IgD-negative memory B cell (primary cell): ENCODE measurements around the gene ORAI3. TPM values are rescaled to one million over a fixed set of nuclear protein-coding genes. Genes with fewer than 3 reads are reported as not detected.

Experiments used
- H3K27ac Mint-ChIP-seq, 3 donors: one replicate each; pipeline ENCODE4 v1.8.0; 2020 to 2022; ENCODE audit warnings: mild to moderate bottlenecking in 3 of 3, mixed read lengths in 3 of 3, moderate library complexity in 1 of 3
- H3K27me3 Mint-ChIP-seq: one replicate; pipeline ENCODE4 v1.8.0; 2021; ENCODE audit warnings: mixed read lengths
- H3K36me3 Mint-ChIP-seq: one replicate; pipeline ENCODE4 v1.8.0; 2020; ENCODE audit warnings: mild to moderate bottlenecking, mixed read lengths
- H3K4me1 Mint-ChIP-seq, 3 donors: one replicate each; pipeline ENCODE4 v1.8.0; 2020 to 2022; ENCODE audit warnings: mixed read lengths in 3 of 3, mild to moderate bottlenecking in 1 of 3
- H3K4me3 Mint-ChIP-seq, 4 donors: one replicate each; pipeline ENCODE4 v1.8.0; 2020 to 2022; ENCODE audit warnings: mild to moderate bottlenecking in 4 of 4, mixed read lengths in 4 of 4, moderate library complexity in 3 of 4
- H3K9me3 Mint-ChIP-seq, 3 donors: one replicate each; pipeline ENCODE4 v1.8.0; 2020 to 2021; ENCODE audit warnings: mixed read lengths in 3 of 3, mild to moderate bottlenecking in 1 of 3
- polyA plus RNA-seq: library from polyadenylated mRNA; unstranded; fragments of 300-500 nt; fragmentation: Illumina TruSeq; gene quantifications from one replicate; pipeline ENCODE4 v1.2.3, GENCODE V29; 2021

ORAI3 gene
- polyA plus RNA-seq, 1 donor from 2014 or later: 68.8 TPM

GRCh38 chr16:30964574-30965226 is 15.8 kb downstream of the ORAI3 start:
- peak overlapping the region in 1 of 3 donors; percentile 46 for H3K27ac Mint-ChIP-seq
- no peak overlapping the region for H3K4me3 Mint-ChIP-seq
- H3K36me3 Mint-ChIP-seq: peaks cover 11% of the 10 kb centered on the region

GRCh38 chr16:30965436-30965835 is 16.6 kb downstream of the ORAI3 start:
- H3K36me3 Mint-ChIP-seq: peaks cover 9% of the 10 kb centered on the region
- H3K27ac Mint-ChIP-seq: no peak overlapping the region
- no peak overlapping the region for H3K4me3 Mint-ChIP-seq

More at GRCh38 chr16:30964574-30965226, 15.8 kb downstream of the ORAI3 start:
- no peaks in the 10 kb centered on the region for H3K9me3 Mint-ChIP-seq
- peaks cover 9 to 13% (median 9%) of the 10 kb centered on the region in 3 donors for H3K4me1 Mint-ChIP-seq
- H3K27me3 Mint-ChIP-seq: no peaks in the 10 kb centered on the region

DNA sequence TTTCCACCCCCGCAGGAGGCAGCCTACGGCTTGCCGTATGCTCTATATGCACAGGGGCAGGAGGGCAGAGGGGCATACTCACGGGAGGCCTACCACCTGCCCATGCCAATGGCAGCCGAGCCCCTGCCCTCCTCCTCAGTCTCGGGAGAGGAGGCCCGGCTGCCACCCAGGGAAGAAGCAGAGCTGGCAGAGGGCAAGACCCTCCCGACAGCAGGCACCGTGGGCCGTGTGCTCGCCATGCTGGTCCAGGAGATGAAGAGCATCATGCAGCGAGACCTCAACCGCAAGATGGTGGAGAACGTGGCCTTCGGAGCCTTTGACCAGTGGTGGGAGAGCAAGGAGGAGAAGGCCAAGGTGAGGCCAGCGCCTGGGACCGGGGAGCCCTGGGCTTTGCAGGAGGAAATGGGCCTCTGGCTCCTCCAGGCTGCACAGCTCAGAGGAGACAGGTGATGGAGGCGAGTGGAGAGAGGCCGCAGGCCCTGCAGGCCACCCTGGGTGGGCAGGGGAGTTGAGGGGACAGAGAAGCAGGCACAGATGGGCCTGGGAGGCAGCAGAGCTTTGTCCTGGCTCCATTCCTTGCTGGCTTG is 17.3 kb downstream of the ORAI3 start:
- no peaks in the 10 kb centered on the region for H3K27me3 Mint-ChIP-seq
- H3K36me3 Mint-ChIP-seq: peaks cover 10% of the 10 kb centered on the region
- H3K27ac Mint-ChIP-seq: peak overlapping the region in 1 of 3 donors; percentile 71
- no peak overlapping the region for H3K4me3 Mint-ChIP-seq
- H3K4me1 Mint-ChIP-seq: peaks cover 2 to 5% (median 2%) of the 10 kb centered on the region in 3 donors
- H3K9me3 Mint-ChIP-seq: no peaks in the 10 kb centered on the region

More at GRCh38 chr16:30965436-30965835, 16.6 kb downstream of the ORAI3 start:
- H3K9me3 Mint-ChIP-seq: no peaks in the 10 kb centered on the region
- peaks cover 2 to 5% (median 3%) of the 10 kb centered on the region in 3 donors for H3K4me1 Mint-ChIP-seq
- H3K27me3 Mint-ChIP-seq: no peaks in the 10 kb centered on the region

GRCh38 chr16:30967795-30968194 is 18.9 kb downstream of the ORAI3 start:
- peaks cover 12% of the 10 kb centered on the region for H3K36me3 Mint-ChIP-seq

DNA sequence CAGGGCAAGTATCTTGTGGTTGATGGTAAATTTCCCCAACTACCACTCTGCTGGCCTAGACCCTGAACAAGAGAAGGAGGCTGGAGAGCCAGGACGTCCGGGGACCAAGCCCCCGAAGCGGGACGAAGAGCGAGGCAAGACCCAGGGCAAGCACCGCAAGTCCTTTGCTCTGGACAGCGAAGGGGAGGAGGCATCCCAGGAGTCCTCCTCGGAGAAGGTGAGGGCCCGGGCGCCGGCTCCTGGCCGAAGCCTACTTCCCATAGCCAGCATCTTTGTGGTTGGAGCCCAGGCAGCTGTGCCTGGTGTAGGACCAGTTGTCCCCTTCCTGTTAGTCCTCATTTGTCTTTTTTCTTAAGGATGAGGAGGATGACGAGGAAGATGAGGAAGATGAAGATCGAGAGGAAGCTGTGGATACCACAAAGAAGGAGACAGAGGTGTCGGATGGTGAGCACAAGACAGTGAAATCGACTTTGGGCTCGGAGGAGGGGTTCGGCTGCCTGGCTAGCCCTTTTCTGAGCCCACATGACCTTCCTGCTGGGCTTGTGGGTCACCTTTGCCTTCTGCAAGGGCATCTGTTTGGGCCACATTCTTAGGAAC is 20.5 kb downstream of the ORAI3 start:
- H3K4me3 Mint-ChIP-seq: no peak overlapping the region
- H3K27me3 Mint-ChIP-seq: no peaks in the 10 kb centered on the region
- H3K9me3 Mint-ChIP-seq: no peaks in the 10 kb centered on the region
- H3K27ac Mint-ChIP-seq: peak overlapping the region in 1 of 3 donors; percentile 49
- H3K36me3 Mint-ChIP-seq: peaks cover 12% of the 10 kb centered on the region
- H3K4me1 Mint-ChIP-seq: peaks cover 0 to 2% (median 2%) of the 10 kb centered on the region in 3 donors

More at GRCh38 chr16:30967795-30968194, 18.9 kb downstream of the ORAI3 start:
- H3K27ac Mint-ChIP-seq: peak overlapping the region in 1 of 3 donors; percentile 72
- H3K4me1 Mint-ChIP-seq: peaks cover 2 to 5% (median 2%) of the 10 kb centered on the region in 3 donors
- H3K4me3 Mint-ChIP-seq: no peak overlapping the region
- no peaks in the 10 kb centered on the region for H3K27me3 Mint-ChIP-seq
- no peaks in the 10 kb centered on the region for H3K9me3 Mint-ChIP-seq

DNA sequence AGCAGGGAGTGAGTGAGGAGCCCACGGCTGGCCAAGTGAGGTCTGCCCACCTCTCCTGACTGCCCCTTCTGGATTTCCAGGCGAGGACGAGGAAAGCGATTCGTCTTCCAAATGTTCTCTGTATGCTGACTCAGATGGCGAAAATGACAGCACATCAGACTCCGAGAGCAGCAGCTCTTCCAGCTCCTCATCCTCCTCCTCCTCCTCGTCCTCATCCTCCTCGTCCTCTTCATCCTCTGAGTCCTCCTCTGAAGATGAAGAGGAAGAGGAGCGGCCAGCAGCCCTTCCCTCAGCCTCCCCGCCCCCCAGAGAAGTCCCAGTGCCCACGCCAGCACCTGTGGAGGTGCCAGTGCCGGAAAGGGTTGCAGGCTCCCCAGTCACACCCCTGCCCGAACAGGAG is 22.4 kb downstream of the ORAI3 start:
- no peak overlapping the region for H3K4me3 Mint-ChIP-seq
- peaks cover 13% of the 10 kb centered on the region for H3K36me3 Mint-ChIP-seq
- H3K27ac Mint-ChIP-seq: no peak overlapping the region
- peaks cover 0 to 2% (median 0%) of the 10 kb centered on the region in 3 donors for H3K4me1 Mint-ChIP-seq
- H3K27me3 Mint-ChIP-seq: no peaks in the 10 kb centered on the region
- H3K9me3 Mint-ChIP-seq: no peaks in the 10 kb centered on the region

DNA sequence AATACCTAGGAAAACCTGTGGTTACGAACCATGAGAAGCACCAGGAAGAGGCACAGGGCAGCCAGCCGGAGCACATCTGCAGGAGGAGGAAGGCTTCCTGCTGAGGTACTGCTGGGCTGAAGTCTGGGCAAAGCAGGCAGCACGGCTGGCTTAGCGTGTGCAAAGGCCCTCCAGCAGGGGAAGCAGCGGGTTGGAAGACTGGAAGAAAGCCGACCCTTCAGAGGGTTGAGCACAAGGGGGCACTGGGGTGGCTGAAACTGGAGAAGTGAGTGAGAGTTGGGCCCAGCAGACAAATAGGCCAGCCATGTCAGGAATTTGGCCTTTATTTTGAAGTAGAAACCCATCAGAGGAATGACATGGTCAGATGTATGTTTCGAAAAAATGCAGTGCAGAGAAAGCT is 24.0 kb downstream of the ORAI3 start:
- Mint-ChIP-seq H3K27me3 (no peaks in the 10 kb centered on the region), H3K4me3 (peak overlapping the region in 1 of 4 donors; percentile 55), H3K9me3 (no peaks in the 10 kb centered on the region), H3K27ac (peak overlapping the region in 1 of 3 donors; percentile 80), H3K4me1 (no peaks in the 10 kb centered on the region), H3K36me3 (peaks cover 8% of the 10 kb centered on the region)

- H3K36me3 Mint-ChIP-seq: peaks cover 10% of the 10 kb centered on the region
- peaks cover 0 to 2% (median 0%) of the 10 kb centered on the region in 3 donors for H3K4me1 Mint-ChIP-seq
- H3K9me3 Mint-ChIP-seq: no peaks in the 10 kb centered on the region
- peak overlapping the region in 1 of 3 donors; percentile 59 for H3K27ac Mint-ChIP-seq
- H3K4me3 Mint-ChIP-seq: no peak overlapping the region
- H3K27me3 Mint-ChIP-seq: no peaks in the 10 kb centered on the region
These were observed 25.5 kb downstream of the ORAI3 start for GRCh38 chr16:30974348-30974747.

- H3K36me3 Mint-ChIP-seq: peaks cover 8% of the 10 kb centered on the region
- H3K4me1 Mint-ChIP-seq: peaks cover 0 to 2% (median 0%) of the 10 kb centered on the region in 3 donors
- H3K4me3 Mint-ChIP-seq: peak overlapping the region in 1 of 4 donors; percentile 72
- no peaks in the 10 kb centered on the region for H3K27me3 Mint-ChIP-seq
- H3K9me3 Mint-ChIP-seq: no peaks in the 10 kb centered on the region
- peak overlapping the region in 1 of 3 donors; percentile 92 for H3K27ac Mint-ChIP-seq
These were observed 27.6 kb downstream of the ORAI3 start for GRCh38 chr16:30976486-30976885.

GRCh38 chr16:30977502-30977901 is 28.6 kb downstream of the ORAI3 start:
- peaks cover 0 to 2% (median 0%) of the 10 kb centered on the region in 3 donors for H3K4me1 Mint-ChIP-seq
- peaks cover 6% of the 10 kb centered on the region for H3K36me3 Mint-ChIP-seq
- no peak overlapping the region for H3K27ac Mint-ChIP-seq
- H3K27me3 Mint-ChIP-seq: no peaks in the 10 kb centered on the region
- H3K4me3 Mint-ChIP-seq: no peak overlapping the region
- no peaks in the 10 kb centered on the region for H3K9me3 Mint-ChIP-seq

- Mint-ChIP-seq H3K9me3 (no peaks in the 10 kb centered on the region), H3K27me3 (no peaks in the 10 kb centered on the region), H3K36me3 (peaks cover 4% of the 10 kb centered on the region), H3K4me3 (no peak overlapping the region), H3K4me1 (peaks cover 0 to 2% (median 0%) of the 10 kb centered on the region in 3 donors), H3K27ac (no peak overlapping the region)
These were observed 30.5 kb downstream of the ORAI3 start for GRCh38 chr16:30979170-30980022.

GRCh38 chr16:30980023-30980371 is 31.1 kb downstream of the ORAI3 start:
- H3K36me3 Mint-ChIP-seq: peaks cover 3% of the 10 kb centered on the region
- H3K27me3 Mint-ChIP-seq: no peaks in the 10 kb centered on the region
- no peak overlapping the region for H3K4me3 Mint-ChIP-seq
- peaks cover 0 to 2% (median 0%) of the 10 kb centered on the region in 3 donors for H3K4me1 Mint-ChIP-seq
- H3K9me3 Mint-ChIP-seq: no peaks in the 10 kb centered on the region
- H3K27ac Mint-ChIP-seq: no peak overlapping the region

DNA sequence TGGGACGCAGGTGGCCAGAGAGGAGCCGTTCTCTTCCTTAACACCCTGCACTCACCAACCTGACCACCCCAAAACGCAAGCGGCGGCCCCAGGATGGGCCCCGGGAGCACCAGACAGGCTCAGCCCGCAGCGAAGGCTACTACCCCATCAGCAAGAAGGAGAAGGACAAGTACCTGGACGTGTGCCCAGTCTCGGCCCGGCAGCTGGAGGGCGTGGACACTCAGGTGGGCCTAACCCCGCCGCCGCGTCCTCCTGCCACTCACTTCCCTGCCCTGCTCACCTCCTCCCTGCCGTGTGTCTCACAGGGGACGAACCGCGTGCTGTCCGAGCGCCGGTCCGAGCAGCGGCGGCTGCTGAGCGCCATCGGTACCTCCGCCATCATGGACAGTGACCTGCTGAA is 31.6 kb downstream of the ORAI3 start:
- Mint-ChIP-seq H3K4me1 (peaks cover 0 to 4% (median 0%) of the 10 kb centered on the region in 3 donors), H3K27ac (no peak overlapping the region), H3K4me3 (no peak overlapping the region), H3K9me3 (no peaks in the 10 kb centered on the region), H3K36me3 (peaks cover 3% of the 10 kb centered on the region), H3K27me3 (no peaks in the 10 kb centered on the region)

DNA sequence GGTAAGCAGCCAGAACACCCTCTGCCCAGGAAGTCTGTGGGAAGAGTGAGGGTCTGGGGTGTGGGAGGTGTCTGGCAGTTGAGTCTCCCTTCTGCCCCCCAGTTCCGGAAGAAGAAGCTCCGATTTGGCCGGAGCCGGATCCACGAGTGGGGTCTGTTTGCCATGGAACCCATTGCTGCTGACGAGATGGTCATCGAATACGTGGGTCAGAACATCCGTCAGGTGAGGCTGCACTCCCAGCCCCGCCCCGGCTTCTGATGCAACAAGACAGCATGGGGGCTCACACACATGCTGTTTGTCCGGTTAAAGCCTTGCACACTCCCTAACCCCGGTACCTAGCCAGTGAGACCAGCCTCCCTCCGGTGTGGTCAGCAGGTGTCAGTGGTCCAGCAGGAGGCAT is 32.1 kb downstream of the ORAI3 start:
- Mint-ChIP-seq H3K27ac (no peak overlapping the region), H3K36me3 (peaks cover 3% of the 10 kb centered on the region), H3K27me3 (no peaks in the 10 kb centered on the region), H3K4me1 (peaks cover 0 to 4% (median 0%) of the 10 kb centered on the region in 3 donors), H3K9me3 (no peaks in the 10 kb centered on the region), H3K4me3 (no peak overlapping the region)
